Panc1 (cell line): ENCODE data around the gene MYO19.

Experiments
- POLR2AphosphoS5 ChIP-seq: IDR thresholded peaks from 2 replicates; pipeline ENCODE4 v1.6.1; 2012; ENCODE audit warnings: mild to moderate bottlenecking, low read depth, low read length, moderate library complexity
- TF ChIP-seq, protein P1 (sequence below): fragments of 450-650 bp; IDR thresholded peaks from 2 replicates; pipeline ENCODE4 v1.5.1; 2017; ENCODE audit warnings: mild to moderate bottlenecking
- TF ChIP-seq, protein P2 (sequence below), 2 experiments: IDR thresholded peaks; 2 replicates each; pipeline ENCODE4 v1.6.1; 2011 to 2012; ENCODE audit warnings: low read depth in 2 of 2, control low read depth in 1 of 2, low read length in 1 of 2, mild to moderate bottlenecking in 1 of 2, moderate library complexity in 1 of 2; ENCODE audit not compliant: insufficient read depth in 1 of 2

DNA sequence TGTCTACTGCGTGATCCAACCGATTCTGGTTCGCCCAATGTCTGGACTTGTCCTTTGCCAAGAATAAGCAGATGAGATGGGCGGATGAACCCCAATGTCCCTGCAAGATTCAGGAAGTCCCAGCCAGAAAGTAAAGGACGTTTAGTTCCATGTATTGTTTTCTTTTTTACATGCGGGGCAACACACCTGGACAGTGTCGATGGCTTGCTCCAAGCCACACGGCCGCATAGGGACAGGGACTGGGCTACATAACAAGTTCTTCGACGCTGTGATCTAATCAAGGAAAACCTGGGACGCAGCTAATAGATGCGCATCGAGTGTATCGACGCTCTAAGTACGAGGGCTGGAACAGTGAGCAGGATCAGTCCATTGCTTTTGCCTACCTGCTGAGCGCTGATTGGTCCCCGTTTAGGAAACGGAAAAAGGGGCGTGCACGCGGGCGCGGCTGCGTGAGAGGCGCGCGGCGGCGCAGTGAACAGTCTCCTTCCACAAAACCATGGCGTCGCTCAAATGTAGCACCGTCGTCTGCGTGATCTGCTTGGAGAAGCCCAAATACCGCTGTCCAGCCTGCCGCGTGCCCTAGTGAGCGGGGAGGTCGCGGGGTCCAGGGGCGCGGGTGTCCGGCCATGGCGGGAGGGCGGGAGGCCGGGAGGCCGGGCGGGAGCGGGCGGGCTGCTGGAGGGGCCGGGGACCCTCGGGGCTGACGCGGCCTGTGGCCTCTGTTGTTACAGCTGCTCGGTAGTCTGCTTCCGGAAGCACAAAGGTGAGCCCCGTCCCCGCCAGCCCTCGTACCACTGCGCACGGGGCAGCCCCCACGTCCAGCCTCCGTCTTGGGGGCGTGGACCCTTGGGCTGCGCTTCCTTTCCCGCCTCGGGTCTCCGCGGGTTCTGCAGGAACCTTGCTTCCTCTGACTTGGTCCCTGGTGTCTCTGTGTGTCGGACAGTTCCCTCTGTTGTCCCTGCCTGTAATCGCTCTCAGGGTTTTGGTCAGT, 48.2 kb downstream of the MYO19 start, which contains the start of gene ZNHIT3:
- TF ChIP-seq, protein P1, sequence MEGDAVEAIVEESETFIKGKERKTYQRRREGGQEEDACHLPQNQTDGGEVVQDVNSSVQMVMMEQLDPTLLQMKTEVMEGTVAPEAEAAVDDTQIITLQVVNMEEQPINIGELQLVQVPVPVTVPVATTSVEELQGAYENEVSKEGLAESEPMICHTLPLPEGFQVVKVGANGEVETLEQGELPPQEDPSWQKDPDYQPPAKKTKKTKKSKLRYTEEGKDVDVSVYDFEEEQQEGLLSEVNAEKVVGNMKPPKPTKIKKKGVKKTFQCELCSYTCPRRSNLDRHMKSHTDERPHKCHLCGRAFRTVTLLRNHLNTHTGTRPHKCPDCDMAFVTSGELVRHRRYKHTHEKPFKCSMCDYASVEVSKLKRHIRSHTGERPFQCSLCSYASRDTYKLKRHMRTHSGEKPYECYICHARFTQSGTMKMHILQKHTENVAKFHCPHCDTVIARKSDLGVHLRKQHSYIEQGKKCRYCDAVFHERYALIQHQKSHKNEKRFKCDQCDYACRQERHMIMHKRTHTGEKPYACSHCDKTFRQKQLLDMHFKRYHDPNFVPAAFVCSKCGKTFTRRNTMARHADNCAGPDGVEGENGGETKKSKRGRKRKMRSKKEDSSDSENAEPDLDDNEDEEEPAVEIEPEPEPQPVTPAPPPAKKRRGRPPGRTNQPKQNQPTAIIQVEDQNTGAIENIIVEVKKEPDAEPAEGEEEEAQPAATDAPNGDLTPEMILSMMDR = no peak
- TF ChIP-seq, protein P2, sequence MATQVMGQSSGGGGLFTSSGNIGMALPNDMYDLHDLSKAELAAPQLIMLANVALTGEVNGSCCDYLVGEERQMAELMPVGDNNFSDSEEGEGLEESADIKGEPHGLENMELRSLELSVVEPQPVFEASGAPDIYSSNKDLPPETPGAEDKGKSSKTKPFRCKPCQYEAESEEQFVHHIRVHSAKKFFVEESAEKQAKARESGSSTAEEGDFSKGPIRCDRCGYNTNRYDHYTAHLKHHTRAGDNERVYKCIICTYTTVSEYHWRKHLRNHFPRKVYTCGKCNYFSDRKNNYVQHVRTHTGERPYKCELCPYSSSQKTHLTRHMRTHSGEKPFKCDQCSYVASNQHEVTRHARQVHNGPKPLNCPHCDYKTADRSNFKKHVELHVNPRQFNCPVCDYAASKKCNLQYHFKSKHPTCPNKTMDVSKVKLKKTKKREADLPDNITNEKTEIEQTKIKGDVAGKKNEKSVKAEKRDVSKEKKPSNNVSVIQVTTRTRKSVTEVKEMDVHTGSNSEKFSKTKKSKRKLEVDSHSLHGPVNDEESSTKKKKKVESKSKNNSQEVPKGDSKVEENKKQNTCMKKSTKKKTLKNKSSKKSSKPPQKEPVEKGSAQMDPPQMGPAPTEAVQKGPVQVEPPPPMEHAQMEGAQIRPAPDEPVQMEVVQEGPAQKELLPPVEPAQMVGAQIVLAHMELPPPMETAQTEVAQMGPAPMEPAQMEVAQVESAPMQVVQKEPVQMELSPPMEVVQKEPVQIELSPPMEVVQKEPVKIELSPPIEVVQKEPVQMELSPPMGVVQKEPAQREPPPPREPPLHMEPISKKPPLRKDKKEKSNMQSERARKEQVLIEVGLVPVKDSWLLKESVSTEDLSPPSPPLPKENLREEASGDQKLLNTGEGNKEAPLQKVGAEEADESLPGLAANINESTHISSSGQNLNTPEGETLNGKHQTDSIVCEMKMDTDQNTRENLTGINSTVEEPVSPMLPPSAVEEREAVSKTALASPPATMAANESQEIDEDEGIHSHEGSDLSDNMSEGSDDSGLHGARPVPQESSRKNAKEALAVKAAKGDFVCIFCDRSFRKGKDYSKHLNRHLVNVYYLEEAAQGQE (IDR thresholded peaks at IDR 0.05; ENCODE audit: insufficient read depth in 1 of 2, low read depth in 2 of 2, low read length in 1 of 2) = 0 out of 4 replicates have a peak, but pooled peaks of 1 of the 2 experiments have one; percentile 29
- TF ChIP-seq POLR2AphosphoS5 = no peak
